ENCODE results near the gene SBF1.

DNA sequence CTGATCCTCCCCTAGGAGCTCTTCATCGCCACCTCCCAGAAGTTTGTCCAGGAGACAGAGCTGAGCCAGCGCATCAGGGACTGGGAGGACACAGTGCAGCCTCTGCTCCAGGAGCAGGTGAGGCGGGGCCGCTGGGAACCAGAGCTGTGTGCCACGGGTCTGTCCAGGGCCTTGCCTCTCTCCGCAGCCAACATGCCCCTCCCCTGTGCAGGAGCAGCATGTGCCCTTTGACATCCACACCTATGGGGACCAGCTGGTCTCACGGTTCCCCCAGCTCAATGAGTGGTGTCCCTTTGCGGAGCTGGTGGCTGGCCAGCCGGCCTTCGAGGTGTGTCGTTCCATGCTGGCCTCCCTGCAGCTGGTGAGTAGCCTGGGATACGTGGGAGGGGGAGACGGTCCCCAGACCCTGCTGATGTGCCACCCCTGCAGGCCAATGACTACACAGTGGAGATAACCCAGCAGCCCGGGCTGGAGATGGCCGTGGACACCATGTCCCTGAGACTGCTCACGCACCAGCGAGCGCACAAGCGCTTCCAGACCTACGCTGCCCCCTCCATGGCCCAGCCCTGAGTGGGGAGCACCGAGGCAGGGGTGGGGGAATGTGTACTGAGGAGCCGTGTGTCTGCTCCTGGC lies 48.1 kb upstream of the SBF1 start:
- TF ChIP-seq, protein P1, sequence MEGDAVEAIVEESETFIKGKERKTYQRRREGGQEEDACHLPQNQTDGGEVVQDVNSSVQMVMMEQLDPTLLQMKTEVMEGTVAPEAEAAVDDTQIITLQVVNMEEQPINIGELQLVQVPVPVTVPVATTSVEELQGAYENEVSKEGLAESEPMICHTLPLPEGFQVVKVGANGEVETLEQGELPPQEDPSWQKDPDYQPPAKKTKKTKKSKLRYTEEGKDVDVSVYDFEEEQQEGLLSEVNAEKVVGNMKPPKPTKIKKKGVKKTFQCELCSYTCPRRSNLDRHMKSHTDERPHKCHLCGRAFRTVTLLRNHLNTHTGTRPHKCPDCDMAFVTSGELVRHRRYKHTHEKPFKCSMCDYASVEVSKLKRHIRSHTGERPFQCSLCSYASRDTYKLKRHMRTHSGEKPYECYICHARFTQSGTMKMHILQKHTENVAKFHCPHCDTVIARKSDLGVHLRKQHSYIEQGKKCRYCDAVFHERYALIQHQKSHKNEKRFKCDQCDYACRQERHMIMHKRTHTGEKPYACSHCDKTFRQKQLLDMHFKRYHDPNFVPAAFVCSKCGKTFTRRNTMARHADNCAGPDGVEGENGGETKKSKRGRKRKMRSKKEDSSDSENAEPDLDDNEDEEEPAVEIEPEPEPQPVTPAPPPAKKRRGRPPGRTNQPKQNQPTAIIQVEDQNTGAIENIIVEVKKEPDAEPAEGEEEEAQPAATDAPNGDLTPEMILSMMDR (conservative IDR thresholded peaks at IDR 0.05; ENCODE audit: low read depth, low read length), result no peak
- no peak for TF ChIP-seq EZH2 (IDR thresholded peaks at IDR 0.05; ENCODE audit: low read length, unreplicated experiment)

All from PC-3 (cell line).